HepG2 (cell line): Measurements from ENCODE around the gene TSHZ1. TPM values are rescaled to one million over a fixed set of nuclear protein-coding genes. Genes with fewer than 3 reads are reported as not detected.

Experiments used
- ARID2 ChIP-seq: sonication (generic); formaldehyde crosslinking; IDR thresholded peaks from 2 replicates; pipeline ENCODE4 v1.8.1; 2022; ENCODE audit warnings: mild to moderate bottlenecking, missing genetic modification reagents, borderline replicate concordance
- CBFB ChIP-seq: sonication (generic); formaldehyde crosslinking; IDR thresholded peaks from 2 replicates; pipeline ENCODE4 v1.4.0; 2020; ENCODE audit warnings: missing genetic modification reagents
- CHD4 ChIP-seq: fragments of 200-600 bp; sonication (generic); IDR thresholded peaks from 2 replicates; pipeline ENCODE4 v1.7.0; 2017; ENCODE audit warnings: mild to moderate bottlenecking, low read length, borderline replicate concordance
- FIP1L1 ChIP-seq: fragments of 200-400 bp; formaldehyde crosslinking; IDR thresholded peaks from 2 replicates; pipeline ENCODE4 v1.6.1; 2018; ENCODE audit warnings: low read depth, mild to moderate bottlenecking, low read length, moderate library complexity, borderline replicate concordance; ENCODE audit not compliant: insufficient read depth
- HNRNPL ChIP-seq: fragments of 200-400 bp; formaldehyde crosslinking; IDR thresholded peaks from 2 replicates; pipeline ENCODE4 v1.6.1; 2017; ENCODE audit warnings: mild to moderate bottlenecking, low read depth, low read length
- MED1 ChIP-seq: sonication (generic); formaldehyde crosslinking; IDR thresholded peaks from 2 replicates; pipeline ENCODE4 v1.4.0; 2020; ENCODE audit warnings: missing genetic modification reagents
- MTA3 ChIP-seq: sonication (generic); formaldehyde crosslinking; IDR thresholded peaks from 2 replicates; pipeline ENCODE4 v1.4.0; 2020; ENCODE audit warnings: missing genetic modification reagents
- NFIC ChIP-seq: IDR thresholded peaks from 2 replicates; pipeline ENCODE4 v1.6.1; 2012; ENCODE audit warnings: mild to moderate bottlenecking, low read length, inconsistent platforms
- PRMT3 ChIP-seq: sonication (generic); formaldehyde crosslinking; IDR thresholded peaks from 2 replicates; pipeline ENCODE4 v1.8.1; 2022; ENCODE audit warnings: low read depth, mild to moderate bottlenecking, moderate library complexity, missing genetic modification reagents, borderline replicate concordance
- RFXAP ChIP-seq: sonication (generic); formaldehyde crosslinking; IDR thresholded peaks from 2 replicates; pipeline ENCODE4 v1.4.0; 2020; ENCODE audit warnings: missing genetic modification reagents, borderline replicate concordance
- SALL1 ChIP-seq: sonication (generic); formaldehyde crosslinking; IDR thresholded peaks from 2 replicates; pipeline ENCODE4 v1.8.0; 2022; ENCODE audit warnings: mild to moderate bottlenecking, missing genetic modification reagents
- STAG1 ChIP-seq: sonication (generic); formaldehyde crosslinking; IDR thresholded peaks from 2 replicates; pipeline ENCODE4 v1.4.0; 2020; ENCODE audit warnings: missing genetic modification reagents
- TOPORS ChIP-seq: sonication (generic); formaldehyde crosslinking; IDR thresholded peaks from 2 replicates; pipeline ENCODE4 v1.8.0; 2023; ENCODE audit warnings: mild to moderate bottlenecking, missing genetic modification reagents
- XBP1 ChIP-seq: sonication (generic); formaldehyde crosslinking; IDR thresholded peaks from 2 replicates; pipeline ENCODE4 v1.5.0; 2020; ENCODE audit warnings: missing genetic modification reagents
- ZFP36 ChIP-seq: fragments of 150-350 bp; IDR thresholded peaks from 2 replicates; pipeline ENCODE4 v1.6.1; 2018; ENCODE audit warnings: borderline replicate concordance, low read length, low read depth; ENCODE audit not compliant: partially characterized antibody
- ZNF432 ChIP-seq: sonication (generic); formaldehyde crosslinking; IDR thresholded peaks from 2 replicates; pipeline ENCODE4 v1.5.0; 2020; ENCODE audit warnings: missing genetic modification reagents, mild to moderate bottlenecking, borderline replicate concordance
- ZNF44 ChIP-seq: sonication (generic); formaldehyde crosslinking; IDR thresholded peaks from 2 replicates; pipeline ENCODE4 v1.5.1; 2020; ENCODE audit warnings: mild to moderate bottlenecking, missing genetic modification reagents
- ZNF672 ChIP-seq: sonication (generic); formaldehyde crosslinking; IDR thresholded peaks from 2 replicates; pipeline ENCODE4 v1.8.1; 2022; ENCODE audit warnings: missing genetic modification reagents
- ZNF839 ChIP-seq: sonication (generic); formaldehyde crosslinking; IDR thresholded peaks from 2 replicates; pipeline ENCODE4 v1.4.0; 2020; ENCODE audit warnings: missing genetic modification reagents, mild to moderate bottlenecking, borderline replicate concordance
- ZSCAN30 ChIP-seq: sonication (generic); formaldehyde crosslinking; IDR thresholded peaks from 2 replicates; pipeline ENCODE4 v1.5.0; 2020; ENCODE audit warnings: mild to moderate bottlenecking, missing genetic modification reagents
- polyA plus RNA-seq, 8 experiments: library from polyadenylated mRNA; depleted of rRNA in 3 of 8; stranded (reverse) in 7 of 8; unstranded in 1 of 8; fragments of >200 nt; fragmentation: Illumina TruSeq in 4 of 8; extraction: Trizol in 4 of 8; gene quantifications; 2 replicates each; pipeline versions ENCODE4 v1.2.1 to v1.2.3, GENCODE V29; 2011 to 2016; ENCODE audit warnings: low read depth in 4 of 8, missing spikeins in 1 of 8, mixed read lengths in 1 of 8; ENCODE audit not compliant: insufficient read depth in 1 of 8
- total RNA-seq, 5 experiments: library from RNA; depleted of rRNA; stranded (reverse); fragments of >200 nt; fragmentation: Illumina TruSeq; extraction: Trizol; gene quantifications; 2 replicates each; pipeline ENCODE4 v1.2.3, GENCODE V29; 2016; ENCODE audit warnings: low read depth in 1 of 5
- TF ChIP-seq, protein P1 (sequence below): sonication (generic); formaldehyde crosslinking; IDR thresholded peaks from 2 replicates; pipeline ENCODE4 v1.4.0; 2020; ENCODE audit warnings: mild to moderate bottlenecking, missing genetic modification reagents, borderline replicate concordance
- TF ChIP-seq, protein P2 (sequence below): sonication (generic); formaldehyde crosslinking; IDR thresholded peaks from 2 replicates; pipeline ENCODE4 v1.4.0; 2020; ENCODE audit warnings: low read depth, mild to moderate bottlenecking, missing genetic modification reagents
- TF ChIP-seq, protein P3 (sequence below): fragments of 450-650 bp; IDR thresholded peaks from 2 replicates; pipeline ENCODE4 v1.6.1; 2016
- TF ChIP-seq, protein P4 (sequence below): sonication (generic); formaldehyde crosslinking; conservative IDR thresholded peaks from 2 replicates; pipeline ENCODE4 v1.4.0; 2020; ENCODE audit warnings: missing genetic modification reagents

The TSHZ1 gene
- total and polyA plus RNA-seq, 2 of the 13 experiments (the other 11 are each of a cell fraction or from before 2014, with no cell fraction given) = 2.5 to 2.7 TPM

DNA sequence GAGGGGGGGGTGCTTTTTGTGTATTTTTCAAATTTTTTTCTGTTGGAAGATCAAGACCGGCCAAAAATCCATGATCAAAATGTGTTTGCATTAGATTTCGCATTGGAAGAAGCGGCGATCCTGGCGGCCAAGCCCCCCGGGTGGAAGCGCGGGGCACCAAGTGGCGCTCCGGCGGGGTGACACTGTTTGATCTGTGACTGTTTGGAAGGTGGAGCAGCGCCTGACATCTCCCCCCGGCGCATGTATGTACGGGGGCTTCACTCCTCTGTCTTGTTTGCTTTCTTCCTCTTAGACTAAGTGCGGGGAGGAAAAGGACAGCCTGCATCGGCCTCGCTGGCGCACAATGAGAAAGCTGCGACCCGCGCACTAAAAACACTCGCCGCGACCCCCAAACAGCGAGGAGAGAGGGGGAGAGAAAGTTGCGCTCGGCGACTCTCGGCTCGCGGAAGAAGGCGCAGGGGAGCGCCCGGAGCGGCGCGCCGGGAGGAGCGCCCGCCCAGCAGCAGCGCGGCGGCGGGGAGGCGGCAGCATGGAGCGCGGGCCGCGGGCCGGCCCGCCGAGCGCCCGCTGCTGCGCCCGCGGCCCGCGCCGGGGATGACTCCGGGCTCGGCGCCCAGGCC lies 515 bp downstream of the TSHZ1 start (continued):
- TF ChIP-seq, protein P1, sequence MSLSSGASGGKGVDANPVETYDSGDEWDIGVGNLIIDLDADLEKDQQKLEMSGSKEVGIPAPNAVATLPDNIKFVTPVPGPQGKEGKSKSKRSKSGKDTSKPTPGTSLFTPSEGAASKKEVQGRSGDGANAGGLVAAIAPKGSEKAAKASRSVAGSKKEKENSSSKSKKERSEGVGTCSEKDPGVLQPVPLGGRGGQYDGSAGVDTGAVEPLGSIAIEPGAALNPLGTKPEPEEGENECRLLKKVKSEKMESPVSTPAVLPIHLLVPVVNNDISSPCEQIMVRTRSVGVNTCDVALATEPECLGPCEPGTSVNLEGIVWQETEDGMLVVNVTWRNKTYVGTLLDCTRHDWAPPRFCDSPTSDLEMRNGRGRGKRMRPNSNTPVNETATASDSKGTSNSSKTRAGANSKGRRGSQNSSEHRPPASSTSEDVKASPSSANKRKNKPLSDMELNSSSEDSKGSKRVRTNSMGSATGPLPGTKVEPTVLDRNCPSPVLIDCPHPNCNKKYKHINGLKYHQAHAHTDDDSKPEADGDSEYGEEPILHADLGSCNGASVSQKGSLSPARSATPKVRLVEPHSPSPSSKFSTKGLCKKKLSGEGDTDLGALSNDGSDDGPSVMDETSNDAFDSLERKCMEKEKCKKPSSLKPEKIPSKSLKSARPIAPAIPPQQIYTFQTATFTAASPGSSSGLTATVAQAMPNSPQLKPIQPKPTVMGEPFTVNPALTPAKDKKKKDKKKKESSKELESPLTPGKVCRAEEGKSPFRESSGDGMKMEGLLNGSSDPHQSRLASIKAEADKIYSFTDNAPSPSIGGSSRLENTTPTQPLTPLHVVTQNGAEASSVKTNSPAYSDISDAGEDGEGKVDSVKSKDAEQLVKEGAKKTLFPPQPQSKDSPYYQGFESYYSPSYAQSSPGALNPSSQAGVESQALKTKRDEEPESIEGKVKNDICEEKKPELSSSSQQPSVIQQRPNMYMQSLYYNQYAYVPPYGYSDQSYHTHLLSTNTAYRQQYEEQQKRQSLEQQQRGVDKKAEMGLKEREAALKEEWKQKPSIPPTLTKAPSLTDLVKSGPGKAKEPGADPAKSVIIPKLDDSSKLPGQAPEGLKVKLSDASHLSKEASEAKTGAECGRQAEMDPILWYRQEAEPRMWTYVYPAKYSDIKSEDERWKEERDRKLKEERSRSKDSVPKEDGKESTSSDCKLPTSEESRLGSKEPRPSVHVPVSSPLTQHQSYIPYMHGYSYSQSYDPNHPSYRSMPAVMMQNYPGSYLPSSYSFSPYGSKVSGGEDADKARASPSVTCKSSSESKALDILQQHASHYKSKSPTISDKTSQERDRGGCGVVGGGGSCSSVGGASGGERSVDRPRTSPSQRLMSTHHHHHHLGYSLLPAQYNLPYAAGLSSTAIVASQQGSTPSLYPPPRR (CRISPR knock-in tag) = no peak
- TF ChIP-seq NFIC = no peak
- TF ChIP-seq CBFB = no peak
- TF ChIP-seq CHD4 = no peak
- 0 out of 2 replicates have a peak, but pooled peaks have one; percentile 20 for TF ChIP-seq SALL1 (CRISPR knock-in tag)
- no peak for TF ChIP-seq ZNF44
- no peak for TF ChIP-seq MTA3
- no peak for TF ChIP-seq ZSCAN30 (CRISPR knock-in tag)
- TF ChIP-seq, protein P2, sequence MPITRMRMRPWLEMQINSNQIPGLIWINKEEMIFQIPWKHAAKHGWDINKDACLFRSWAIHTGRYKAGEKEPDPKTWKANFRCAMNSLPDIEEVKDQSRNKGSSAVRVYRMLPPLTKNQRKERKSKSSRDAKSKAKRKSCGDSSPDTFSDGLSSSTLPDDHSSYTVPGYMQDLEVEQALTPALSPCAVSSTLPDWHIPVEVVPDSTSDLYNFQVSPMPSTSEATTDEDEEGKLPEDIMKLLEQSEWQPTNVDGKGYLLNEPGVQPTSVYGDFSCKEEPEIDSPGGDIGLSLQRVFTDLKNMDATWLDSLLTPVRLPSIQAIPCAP (CRISPR knock-in tag) = no peak
- no peak for TF ChIP-seq TOPORS (CRISPR knock-in tag)
- TF ChIP-seq XBP1 (CRISPR knock-in tag) = no peak
- no peak for TF ChIP-seq STAG1 (CRISPR knock-in tag)
- no peak for TF ChIP-seq PRMT3 (CRISPR knock-in tag)
- TF ChIP-seq ZFP36 = no peak
- TF ChIP-seq MED1 (CRISPR knock-in tag) = no peak
- TF ChIP-seq, protein P3, sequence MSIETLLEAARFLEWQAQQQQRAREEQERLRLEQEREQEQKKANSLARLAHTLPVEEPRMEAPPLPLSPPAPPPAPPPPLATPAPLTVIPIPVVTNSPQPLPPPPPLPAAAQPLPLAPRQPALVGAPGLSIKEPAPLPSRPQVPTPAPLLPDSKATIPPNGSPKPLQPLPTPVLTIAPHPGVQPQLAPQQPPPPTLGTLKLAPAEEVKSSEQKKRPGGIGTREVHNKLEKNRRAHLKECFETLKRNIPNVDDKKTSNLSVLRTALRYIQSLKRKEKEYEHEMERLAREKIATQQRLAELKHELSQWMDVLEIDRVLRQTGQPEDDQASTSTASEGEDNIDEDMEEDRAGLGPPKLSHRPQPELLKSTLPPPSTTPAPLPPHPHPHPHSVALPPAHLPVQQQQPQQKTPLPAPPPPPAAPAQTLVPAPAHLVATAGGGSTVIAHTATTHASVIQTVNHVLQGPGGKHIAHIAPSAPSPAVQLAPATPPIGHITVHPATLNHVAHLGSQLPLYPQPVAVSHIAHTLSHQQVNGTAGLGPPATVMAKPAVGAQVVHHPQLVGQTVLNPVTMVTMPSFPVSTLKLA = no peak
- TF ChIP-seq ZNF672 (CRISPR knock-in tag) = no peak
- TF ChIP-seq ARID2 (CRISPR knock-in tag) = no peak
- no peak for TF ChIP-seq HNRNPL
- no peak for TF ChIP-seq ZNF432 (CRISPR knock-in tag)
- TF ChIP-seq FIP1L1 = no peak
- TF ChIP-seq, protein P4, sequence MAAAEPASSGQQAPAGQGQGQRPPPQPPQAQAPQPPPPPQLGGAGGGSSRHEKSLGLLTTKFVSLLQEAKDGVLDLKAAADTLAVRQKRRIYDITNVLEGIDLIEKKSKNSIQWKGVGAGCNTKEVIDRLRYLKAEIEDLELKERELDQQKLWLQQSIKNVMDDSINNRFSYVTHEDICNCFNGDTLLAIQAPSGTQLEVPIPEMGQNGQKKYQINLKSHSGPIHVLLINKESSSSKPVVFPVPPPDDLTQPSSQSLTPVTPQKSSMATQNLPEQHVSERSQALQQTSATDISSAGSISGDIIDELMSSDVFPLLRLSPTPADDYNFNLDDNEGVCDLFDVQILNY = no peak
- TF ChIP-seq ZNF839 (CRISPR knock-in tag) = no peak
- no peak for TF ChIP-seq RFXAP (CRISPR knock-in tag)
